Stimulated activated CD8-positive, alpha-beta memory T cell treated with anti-CD3 and anti-CD28 coated beads, Interleukin-2, amount 100 ng/mL, for 48 hours (primary cell): ENCODE data around the gene ACCSL.
A peak's percentile ranks its signal among the peaks of the same experiment; 100 is the strongest.

ENCODE experiments used
- DNase-seq, 2 donors: peaks; one replicate each; pipeline ENCODE4 v3.0.0-alpha.2; 2020; ENCODE audit warnings: low read depth in 2 of 2

Gene ACCSL

DNA sequence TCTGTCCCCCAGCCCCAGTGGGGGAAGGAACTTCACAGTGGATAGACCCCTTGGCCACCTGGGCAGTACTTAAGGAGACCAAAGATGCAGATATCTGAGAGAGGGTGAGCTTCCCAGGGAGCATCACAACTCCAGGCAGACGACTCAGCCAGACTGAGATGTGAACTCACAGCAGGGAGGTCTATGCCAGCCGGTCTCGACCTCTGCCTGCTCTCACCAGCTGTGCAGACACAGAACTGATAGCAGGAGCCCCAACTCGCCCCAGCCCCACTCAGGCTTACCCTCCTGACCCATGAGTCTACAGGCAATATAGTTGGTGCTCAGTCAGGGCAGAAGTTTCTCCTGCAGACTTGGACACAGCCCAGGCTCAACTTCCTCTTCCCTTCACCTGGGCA, 29.7 kb upstream of the ACCSL start:
- DNase-seq: no peak

DNA sequence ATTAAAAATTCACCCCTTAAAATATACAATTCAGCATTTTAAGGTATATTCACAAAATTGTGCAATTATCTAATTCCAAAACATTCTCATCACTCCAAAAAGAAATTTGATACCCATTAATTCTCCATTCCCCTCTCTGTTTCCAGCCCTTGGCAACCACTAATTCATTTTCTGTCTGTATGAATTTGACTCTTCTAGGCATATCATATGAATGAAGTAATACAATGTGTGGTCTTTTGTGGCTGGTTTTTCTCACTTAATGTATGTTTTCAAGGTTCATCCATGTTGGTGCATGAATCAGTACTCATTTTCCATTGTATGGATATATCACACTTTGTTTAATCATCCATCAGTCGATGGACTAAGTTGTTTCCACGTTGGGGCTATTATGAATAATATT, 29.0 kb upstream of the ACCSL start:
- no peak for DNase-seq

DNA sequence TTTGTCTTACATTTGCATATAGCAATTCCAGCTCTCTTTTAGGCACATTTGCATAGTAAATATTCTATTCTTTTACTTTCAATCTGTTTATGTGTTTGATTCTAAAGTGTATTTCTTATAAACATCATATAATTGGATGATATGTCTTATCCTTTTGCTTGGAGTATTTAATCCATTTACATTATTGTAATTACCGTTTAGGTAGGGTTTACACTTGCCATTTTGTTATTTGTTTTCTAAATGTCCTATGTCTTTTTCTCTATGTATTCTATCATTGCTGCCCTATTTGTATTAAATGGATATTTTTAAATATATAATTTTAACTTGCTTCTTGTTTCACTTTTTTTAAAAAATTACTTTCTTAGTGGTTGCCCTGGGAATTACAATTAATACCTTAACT, 22.8 kb upstream of the ACCSL start:
- DNase-seq: no peak

DNA sequence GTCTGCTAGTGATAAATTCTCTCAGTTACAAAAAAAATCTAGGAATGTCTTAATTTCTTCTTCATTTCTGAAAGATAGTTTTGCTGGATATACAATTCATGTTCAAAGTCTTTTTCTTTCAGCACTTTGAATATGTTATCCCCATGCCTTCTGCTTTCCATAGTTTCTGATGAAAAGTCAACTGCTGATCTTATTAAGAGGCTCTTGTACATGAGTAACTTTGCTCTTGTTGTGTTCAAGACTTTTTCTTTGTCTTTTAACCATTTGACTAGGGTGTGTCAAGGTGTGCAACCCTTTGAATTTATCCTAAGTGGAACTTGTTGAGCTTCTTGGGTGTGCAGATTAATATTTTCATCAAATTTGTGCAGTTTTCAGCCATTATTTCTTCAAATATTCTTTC, 22.1 kb upstream of the ACCSL start:
- no peak for DNase-seq

DNA sequence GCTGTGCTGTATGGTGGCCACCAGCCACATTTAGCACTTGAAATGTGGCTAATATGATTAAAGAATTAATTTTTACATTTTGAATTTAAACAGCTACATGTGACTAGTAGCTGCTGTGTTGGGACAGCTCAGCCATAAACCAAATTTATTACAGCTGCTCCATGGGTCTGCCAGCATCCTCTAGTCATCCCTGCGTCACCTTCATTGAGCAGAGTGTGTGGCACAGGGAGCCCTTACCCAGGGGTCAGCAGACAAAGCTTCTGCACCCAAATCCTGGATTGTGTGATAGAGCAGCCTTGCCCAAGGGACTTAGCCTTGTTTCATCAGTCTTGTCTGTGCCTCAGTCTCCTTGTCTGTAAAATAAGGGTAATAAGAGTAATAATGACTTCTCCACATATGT, 19.4 kb upstream of the ACCSL start:
- no peak for DNase-seq

DNA sequence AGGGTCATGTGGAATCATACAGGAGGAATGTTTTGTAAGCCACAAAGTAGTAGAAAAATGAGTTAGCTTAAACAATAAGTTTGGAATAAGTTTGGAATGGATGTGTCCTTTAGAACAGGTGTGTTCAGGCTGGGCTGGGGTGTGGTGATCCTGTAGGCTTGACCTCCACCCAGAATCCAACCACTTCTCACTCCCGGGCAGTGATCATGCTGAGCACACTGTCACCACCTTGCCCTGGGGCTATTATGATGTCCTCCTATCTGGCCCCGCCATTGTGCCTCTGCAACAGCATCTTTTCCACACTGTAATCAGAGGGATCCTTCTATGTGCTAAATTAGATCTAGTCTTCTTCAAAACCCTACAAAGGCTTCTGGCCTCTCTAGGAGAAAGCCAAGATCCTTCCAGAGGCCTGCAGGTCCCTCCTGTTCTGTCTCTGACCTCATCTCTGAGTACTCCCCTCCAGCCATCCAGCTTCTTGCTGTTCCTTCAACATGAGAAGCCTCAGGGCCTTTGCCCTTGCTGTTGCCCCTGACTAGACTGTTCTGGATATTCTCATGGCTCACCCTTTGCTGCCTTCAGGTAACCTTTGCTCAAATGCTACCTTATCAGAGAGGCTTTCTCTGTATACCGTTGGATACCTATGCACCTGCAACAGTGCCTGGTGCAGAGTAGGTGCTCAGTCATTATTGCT, 18.8 kb upstream of the ACCSL start:
- DNase-seq: no peak

DNA sequence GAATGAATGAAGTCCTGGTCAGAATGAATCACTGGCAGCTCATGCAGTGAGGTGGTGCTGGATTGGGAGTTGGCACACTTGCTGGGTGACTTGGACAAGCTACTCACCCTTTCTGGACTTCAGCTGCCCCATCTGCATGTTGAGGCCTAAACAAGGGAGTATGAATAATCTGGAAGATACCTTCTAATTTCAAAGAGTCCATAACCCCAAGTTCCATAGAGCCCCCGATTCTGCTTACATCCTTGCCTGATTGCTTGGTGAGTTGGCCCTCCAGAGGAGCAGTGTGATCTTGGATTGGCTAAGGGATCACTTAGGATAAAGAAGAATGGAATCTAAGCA, 18.3 kb upstream of the ACCSL start:
- no peak for DNase-seq

DNA sequence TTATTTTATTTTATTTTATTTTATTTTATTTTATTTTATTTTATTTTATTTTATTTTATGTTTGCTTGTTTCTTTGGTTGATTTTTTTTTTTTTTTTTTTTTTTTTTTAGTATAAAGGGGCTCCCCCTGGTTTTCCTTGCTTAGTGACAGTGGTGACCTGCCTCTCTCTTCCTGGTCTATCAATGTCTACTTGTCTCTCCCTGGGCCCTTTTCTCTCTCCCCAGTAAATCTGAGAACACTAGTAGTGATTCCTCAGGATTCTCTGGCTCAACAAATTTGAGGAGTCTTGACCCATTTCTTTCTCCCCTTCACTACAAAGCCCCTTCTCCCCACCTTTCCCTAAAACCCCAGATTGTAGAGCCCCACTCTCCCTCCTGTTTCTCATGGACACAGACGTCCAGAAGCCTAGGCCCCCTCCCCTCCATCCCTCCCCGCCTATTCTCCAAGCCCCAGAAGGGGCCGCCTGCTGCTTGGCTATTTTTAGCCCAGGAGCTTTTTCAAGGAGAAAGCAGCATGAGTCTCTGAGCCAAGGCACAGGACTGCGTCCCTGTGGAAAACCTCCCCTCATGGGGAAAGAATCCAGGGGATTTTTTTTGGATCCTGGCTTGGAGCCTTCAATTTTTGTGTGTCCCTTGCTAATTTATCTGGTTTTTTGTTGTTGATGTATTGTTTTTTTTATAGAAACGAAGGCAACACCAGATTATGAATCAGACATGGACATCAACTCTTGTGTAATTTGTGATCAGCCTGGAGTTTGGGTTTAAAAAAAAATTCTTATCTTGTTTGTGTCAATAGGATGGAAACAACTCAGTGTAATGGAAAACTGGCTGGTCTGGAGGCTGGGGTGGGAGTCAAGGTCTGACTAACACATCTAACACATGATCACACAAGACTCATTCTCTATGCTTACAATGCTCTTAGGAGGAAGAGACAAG, 17.5 kb upstream of the ACCSL start:
- no peak for DNase-seq

DNA sequence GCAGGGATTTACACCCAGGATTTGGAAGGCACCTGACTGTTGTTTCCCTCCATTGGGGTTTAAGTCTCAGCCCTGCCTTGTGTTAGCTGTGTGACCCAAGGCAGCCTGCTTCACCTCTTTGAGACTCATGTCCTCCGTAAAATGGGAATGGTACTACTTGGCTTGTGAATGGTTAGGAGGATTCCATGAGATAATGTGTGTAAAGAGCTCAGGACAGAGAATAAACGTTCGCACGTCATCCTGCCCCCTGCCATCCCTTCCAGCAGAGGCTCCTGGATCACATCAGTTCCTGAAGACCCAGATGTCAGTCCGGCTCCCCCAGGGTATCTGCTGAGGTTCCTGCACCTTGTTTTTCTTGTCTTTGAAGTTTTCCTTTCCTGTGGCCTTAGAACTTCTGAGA, 16.8 kb upstream of the ACCSL start:
- DNase-seq: no peak

DNA sequence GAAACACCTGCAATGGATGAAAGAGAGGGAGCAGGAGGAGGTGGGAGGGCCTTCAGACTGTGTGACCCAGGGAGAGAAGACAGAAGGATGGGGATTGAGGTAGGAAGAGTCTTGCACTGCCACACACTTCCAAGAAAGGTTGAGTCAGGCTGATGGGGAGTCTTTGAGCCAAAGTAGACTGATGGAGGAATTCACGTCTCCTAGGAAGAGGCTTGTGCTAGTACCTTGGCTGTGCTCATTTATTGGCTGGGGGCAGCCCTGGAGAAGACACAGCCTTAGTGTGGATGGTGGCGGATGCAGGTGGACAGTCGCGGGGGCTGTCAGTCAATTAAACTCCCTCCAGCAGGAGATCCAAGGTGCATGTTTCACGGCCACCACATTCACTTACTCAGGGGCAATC, 16.2 kb upstream of the ACCSL start:
- no peak for DNase-seq

DNA sequence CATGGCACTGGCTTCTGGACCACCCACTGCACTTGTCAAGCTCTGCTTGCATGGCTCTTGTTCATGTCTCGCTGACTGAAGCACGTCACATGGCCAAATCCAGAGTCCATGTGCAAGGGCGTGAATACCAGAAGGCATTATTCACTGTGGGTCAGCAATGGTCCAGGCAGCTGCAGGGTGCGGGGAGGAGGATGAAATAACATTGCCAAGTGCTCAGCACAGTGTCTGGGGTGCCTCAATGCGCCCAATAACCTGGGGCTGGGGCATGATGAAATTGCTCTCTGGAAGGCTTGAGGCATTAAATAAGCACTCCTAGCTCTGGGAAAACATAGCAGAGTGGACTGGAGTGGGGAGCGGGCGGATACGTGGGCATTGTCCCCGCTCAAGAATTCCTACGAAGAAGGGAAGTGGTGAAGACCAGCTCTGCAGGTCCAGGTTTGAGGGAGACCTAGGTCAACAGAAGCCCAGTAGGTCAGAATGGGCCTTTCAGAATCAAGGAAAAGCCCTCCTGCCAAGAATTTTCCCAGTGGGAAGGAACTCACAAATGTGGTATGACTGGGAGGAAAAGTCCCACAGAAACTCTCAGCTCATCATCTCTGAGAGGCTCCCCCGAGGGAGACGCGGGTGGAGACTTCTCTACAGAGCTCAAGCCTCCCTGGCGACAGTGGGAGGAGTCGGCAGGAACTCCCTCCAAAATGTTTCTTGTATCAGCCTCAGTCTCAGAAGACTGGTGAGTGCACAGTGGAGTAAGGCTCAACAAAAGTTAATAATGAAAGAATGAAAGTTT, 15.3 kb upstream of the ACCSL start:
- no peak for DNase-seq

DNA sequence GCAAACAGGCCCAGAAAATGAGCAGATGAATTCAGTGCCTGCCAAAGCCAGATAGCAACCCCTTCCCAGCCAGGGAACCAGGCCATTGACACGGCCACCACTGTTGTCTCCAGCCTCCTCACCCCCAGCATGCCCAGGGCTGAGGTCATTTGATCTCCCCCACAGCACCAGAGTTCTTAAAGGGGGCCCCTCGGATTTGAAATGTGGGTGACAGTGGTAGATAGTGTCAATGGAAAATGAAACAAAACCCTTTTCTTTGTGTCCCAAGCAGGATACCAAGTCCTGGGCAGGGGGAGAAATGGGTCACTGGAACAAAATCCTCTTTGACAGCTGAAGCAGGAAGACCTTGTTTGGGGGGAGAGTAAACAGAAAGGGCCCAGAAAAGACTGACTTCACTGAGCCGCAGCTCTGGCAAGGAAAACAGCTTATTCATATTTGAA, 14.3 kb upstream of the ACCSL start:
- no peak for DNase-seq

DNA sequence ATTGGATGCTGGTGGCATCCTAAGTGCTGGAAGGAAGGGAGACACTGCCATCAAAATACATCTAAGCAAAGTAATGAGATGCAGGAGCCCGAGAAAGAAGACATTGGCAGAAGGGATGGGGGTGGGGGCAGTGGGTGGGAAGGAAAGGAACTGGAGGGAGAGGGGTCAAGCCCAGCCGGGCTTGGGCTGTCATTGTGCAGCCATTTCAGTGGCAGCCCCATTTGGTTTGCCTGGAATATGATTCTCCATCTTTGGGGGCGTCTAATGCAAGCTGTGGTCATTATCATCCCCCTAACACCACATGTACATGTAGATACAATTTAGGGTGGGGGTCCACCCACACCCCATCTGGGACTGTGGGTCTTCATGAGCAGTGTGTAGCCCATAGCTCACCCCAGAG, 13.9 kb upstream of the ACCSL start:
- DNase-seq: no peak

DNA sequence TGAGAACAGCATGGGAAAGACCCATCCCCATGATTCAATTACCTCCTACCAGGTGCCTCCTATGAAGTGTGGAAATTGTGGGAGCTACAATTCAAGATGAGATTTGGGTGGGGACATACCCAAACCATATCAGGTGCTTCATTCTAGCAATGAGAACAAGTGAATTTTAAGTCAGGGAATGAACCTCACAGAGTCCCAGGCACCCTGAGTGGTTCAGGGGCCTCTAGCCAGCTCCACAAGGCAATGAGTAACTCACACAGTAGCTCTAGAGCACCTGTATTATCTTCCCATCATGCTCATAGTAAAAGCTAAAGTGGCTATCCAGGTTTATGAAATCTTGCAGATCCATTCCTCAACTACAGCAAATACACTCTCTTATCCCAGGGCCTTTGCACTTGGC, 13.1 kb upstream of the ACCSL start:
- DNase-seq: no peak

DNA sequence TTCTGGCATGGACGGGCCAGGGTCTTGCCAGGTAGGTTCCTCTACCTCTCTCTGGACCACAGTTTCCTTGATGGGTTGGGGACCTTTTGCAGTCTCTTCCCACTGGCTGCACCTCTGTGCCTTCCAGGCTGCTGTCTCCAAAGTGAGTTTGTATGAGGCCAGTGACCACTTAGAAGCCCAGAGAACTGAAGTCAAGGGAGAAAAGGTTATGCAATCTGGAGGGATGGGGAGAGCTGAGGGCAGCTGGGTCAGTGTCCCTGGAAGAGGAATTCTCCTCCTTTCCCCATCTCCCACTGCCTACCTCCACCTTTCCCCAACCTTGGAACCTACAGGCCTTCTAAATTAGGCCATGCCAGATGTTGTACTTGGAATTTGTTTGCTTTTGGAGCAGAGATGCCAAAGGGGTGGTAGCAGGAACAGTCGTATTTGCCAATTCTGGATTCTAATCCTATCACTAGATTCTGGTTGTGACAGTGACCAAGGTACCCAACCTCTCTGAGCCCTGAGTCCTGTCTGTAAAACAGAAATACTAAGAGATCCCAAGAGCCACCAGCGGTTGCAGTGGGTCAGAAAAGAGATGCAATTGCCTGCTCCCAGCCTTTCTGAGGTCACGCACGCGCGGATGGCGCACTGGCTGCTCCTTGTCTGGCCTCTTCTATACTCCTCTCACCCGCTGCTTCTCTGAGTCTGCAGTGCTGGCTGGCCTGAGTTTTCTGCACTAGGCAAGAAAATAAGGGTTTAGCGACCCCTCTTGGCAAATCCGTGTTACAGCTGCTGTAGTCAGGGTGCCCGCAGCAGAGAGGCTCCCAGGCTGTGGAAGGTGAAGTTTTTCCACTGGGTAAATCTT, 10.7 kb upstream of the ACCSL start:
- peak; percentile 4 to 17 for DNase-seq

DNA sequence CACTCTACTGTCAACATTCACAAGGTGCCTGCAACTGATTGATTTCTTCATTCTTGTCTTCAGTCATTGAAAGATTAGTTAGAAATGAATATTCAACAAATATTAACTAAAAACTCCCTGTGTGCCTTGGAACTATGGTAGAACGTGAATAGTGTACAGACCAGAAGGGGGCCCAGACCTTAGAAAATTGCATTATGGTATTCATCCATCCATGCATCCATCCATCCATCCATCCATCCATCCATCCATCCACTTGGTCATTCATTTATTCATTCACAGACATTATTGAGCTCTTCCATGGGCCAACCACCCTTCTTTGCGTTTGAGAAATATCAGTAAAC, 10.2 kb upstream of the ACCSL start:
- DNase-seq: no peak

DNA sequence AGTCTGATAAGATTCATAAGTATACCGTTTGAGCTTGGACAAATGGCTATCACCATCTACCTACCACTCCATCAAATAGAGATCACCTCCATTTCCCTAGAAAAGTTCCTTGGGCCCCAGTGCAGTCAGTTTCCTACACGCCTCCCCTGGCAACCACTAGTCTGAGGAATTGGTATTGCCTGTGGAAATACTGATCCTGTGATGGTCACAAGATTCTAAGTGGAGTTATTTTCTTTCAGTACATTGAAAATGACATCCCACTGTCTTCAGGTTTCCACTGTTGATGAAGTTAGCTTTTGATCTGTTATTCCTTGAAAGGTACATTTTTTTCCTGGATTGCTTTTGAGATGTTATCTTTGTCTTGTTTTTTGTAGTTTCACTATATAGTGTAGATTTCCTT, 4.6 kb upstream of the ACCSL start:
- DNase-seq: no peak

DNA sequence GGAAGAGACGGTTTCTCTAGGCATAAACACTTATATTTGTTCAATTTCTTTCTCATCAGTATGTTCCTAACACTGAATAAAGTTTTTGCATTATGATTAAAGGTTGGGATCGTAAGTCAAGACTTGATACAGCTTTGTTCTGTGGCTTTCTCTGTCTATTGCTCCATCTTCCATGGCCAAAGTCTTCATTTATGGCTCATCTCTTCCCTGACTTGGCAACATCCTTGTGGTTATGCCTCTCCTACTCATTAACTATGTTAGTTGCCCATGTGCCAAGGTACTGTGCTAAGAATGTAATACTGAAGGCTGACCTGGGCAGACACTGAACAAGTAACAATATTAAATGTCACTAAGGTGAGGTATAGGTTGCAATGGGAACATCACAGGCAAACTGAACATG, 1.6 kb upstream of the ACCSL start:
- DNase-seq: no peak

DNA sequence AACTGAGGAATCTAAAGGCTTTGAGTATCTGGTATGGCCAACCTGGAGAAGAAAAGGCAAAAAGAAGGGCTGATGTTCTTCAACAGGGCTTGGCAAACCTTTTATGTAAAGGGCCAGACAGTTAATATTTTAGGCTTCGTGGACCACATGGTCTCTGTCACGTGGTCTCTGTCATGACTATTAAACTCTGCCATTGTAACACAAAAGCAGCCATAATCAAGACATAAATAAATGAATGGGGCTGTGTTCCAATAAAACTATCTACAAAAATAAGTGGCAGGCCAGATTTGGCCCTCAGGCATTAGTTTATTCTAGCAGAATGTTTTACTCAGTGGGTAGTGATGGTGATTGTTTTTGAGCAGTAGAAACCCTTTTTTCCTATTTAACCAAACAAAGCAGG, 483 bp upstream of the ACCSL start:
- no peak for DNase-seq

DNA sequence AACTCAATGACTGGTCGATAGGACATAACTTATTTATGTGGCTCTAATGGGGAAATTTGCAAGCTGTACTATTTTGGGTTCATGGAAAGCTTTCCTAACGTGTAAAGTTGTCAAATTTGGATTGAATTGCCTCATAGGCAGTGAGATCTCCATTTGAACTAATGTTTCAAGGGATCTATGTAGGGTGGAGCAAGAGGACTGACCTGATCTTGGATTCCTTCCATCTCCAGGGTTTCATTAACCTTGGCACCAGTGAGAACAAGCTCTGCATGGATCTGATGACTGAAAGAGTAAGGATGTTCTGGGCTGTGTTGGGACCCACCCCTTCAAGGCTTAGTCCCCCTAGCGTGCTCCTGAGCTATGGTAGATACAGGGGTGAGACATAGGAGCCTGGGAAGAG, 2.1 kb downstream of the ACCSL start:
- no peak for DNase-seq

DNA sequence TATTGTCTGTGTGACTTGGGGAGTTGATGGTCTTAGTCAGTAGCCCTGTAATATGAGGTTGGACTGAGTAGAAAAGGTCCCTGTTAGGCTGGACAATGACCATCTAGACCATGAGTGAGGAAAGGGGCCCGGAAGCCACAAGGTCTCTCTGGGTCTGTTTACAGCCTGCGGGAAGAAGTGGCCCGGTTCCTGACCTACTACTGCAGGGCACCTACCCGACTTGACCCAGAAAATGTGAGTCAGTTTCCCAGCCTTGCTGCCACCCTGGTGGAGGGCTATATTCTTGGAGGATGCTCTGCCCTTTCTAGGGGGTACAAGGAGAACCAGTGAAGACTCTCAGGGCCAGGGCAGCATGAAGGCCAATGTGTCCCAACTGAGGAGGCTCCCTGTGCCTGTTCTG, 3.4 kb downstream of the ACCSL start:
- no peak for DNase-seq

DNA sequence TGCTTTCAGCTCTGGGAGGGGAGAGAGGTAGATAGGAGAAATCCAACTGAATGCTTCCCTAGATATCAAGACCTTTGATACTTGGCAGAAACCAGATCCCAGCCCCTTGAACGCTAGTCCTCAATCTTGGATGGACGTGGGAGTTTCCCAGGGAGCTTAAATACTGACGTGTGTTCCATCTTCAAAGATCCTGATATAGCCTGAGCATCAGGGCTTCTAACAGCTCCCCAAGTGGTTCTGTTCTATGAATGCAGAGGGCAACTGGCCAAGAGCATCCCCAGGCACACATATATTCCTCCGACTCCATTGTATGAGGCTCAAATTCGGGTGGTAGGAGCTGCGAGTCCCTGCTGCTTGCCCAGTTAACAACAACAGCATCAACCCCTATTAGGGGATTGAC, 9.6 kb downstream of the ACCSL start:
- no peak for DNase-seq
